Measurements from ENCODE around the gene TWF1. TPM values are rescaled to one million over a fixed set of nuclear protein-coding genes. Genes with fewer than 3 reads are reported as not detected.

The TWF1 gene
- total and polyA plus RNA-seq, 2 of the 8 experiments (the other 6 are each of a cell fraction or from before 2014, with no cell fraction given): 7.6 to 27.9 TPM

DNA sequence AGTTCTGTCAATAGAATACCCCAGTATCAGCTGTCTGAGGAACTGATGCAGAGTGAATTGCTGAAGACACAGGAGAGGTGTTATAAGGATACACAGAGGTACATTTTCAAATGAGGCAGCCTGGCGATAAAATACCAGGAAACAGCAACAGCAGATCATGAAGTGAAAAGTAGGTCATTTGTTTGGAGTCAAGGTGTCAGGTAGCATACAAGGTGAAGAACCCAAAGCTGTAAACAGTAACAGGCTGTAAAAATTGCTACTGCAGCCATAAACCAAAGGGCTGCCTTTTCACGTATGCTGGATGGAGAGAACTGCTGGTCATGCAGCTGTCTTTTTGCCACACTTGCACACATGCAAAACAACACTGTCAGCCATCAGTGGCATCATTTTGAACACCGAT lies 9.3 kb upstream of the TWF1 start:
- no peak overlapping the region for H2AK5ac ChIP-seq (ENCODE audit: low read depth, low read length)
- no peak overlapping the region for H4K8ac ChIP-seq (ENCODE audit: extremely low read depth, insufficient read depth, low read length)
- peaks cover 3% of the 10 kb centered on the region; the same call in 1 of the 2 replicates for H3K23me2 ChIP-seq (ENCODE audit: low read depth, low read length)
- no peak for FAIRE-seq
- H3K56ac ChIP-seq (replicated peaks; ENCODE audit: insufficient read length, low read depth, low read length): no peak overlapping the region
- no peaks in the 10 kb centered on the region for H3K79me2 ChIP-seq (ENCODE audit: control insufficient read depth in 1 of 2, insufficient read depth in 2 of 2, low read length in 2 of 2)
- H3K9ac ChIP-seq (replicated peaks in 1 of 4; ENCODE audit: extremely low read depth in 1 of 4, low read depth in 3 of 4, low read length in 3 of 4): no peak overlapping the region
- no peak overlapping the region for H4K91ac ChIP-seq (replicated peaks; ENCODE audit: insufficient read length, low read length)
- H2BK12ac ChIP-seq (ENCODE audit: low read depth, low read length): no peak overlapping the region
- no peak overlapping the region for H3K18ac ChIP-seq (ENCODE audit: extremely low read depth, low read length)
- no peak overlapping the region for H3K14ac ChIP-seq (ENCODE audit: insufficient read length)
- CTCF ChIA-PET (ENCODE audit: partially characterized antibody): interaction anchor here (1.0 to 2.3 kb wide), 8 partner anchors 10 to 67 kb away, joined by 3 to 10 read pairs (median 3); partner anchors contain the start of gene TWF1
- no peaks in the 10 kb centered on the region for H3K36me3 ChIP-seq (ENCODE audit: control insufficient read depth in 2 of 4, insufficient read depth in 4 of 4, low read length in 3 of 4)
- no peak overlapping the region for H3K4ac ChIP-seq (replicated peaks; ENCODE audit: insufficient read length, low read depth, low read length)
- no peaks in the 10 kb centered on the region for H4K20me1 ChIP-seq (replicated peaks in 1 of 2; ENCODE audit: control insufficient read depth in 1 of 2, insufficient read depth in 2 of 2, low read length in 2 of 2)
- WGBS, 2 experiments (ENCODE audit: extremely low coverage in 1 of 2, insufficient coverage in 1 of 2, insufficient read length in 1 of 2, insufficient replicate concordance in 2 of 2, low coverage in 1 of 2, low lambda C conversion rate in 2 of 2, missing lambda C conversion rate in 1 of 2): 89% methylated on average over 3 of the region's 3 CpGs; no CpG with 5 or more reads in 1 of the 2 experiments
- no peaks in the 10 kb centered on the region for H3K27me3 ChIP-seq (replicated peaks in 1 of 4; ENCODE audit: control insufficient read depth in 3 of 4, extremely low read depth in 1 of 4, insufficient read depth in 3 of 4, low read length in 3 of 4)
- POLR2A ChIA-PET (ENCODE audit: partially characterized antibody): interaction anchor here (0.7 to 4.5 kb wide), 2 partner anchors 9 to 199 kb away, joined by 3 to 24 read pairs; partner anchors contain the start of gene TWF1
- 0 out of 4 replicates have a peak overlapping the region, but pooled peaks of 1 of the 2 experiments have one; percentile 9 for H3K4me2 ChIP-seq (ENCODE audit: insufficient read depth in 1 of 2, low read depth in 2 of 2, low read length in 2 of 2)
- no peak overlapping the region for H2BK5ac ChIP-seq (ENCODE audit: low read depth, low read length)
- no peak overlapping the region for H4K5ac ChIP-seq (ENCODE audit: insufficient read length, low read depth, low read length)
- no peak overlapping the region for H3K27ac ChIP-seq (ENCODE audit: low read depth, low read length)
- H3K9me3 ChIP-seq (ENCODE audit: insufficient read depth in 2 of 2, low read depth in 1 of 2, low read length in 1 of 2): no peaks in the 10 kb centered on the region
- no peaks in the 10 kb centered on the region for H3K79me1 ChIP-seq (ENCODE audit: low read depth, low read length)
- no peak overlapping the region for H3K4me3 ChIP-seq (ENCODE audit: extremely low read depth in 1 of 4, insufficient read depth in 2 of 4, low read depth in 3 of 4, low read length in 4 of 4)
- TF ChIP-seq, protein P1, sequence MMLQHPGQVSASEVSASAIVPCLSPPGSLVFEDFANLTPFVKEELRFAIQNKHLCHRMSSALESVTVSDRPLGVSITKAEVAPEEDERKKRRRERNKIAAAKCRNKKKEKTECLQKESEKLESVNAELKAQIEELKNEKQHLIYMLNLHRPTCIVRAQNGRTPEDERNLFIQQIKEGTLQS (IDR thresholded peaks at IDR 0.05; ENCODE audit: insufficient read depth, low read depth, low read length): no peak
- TF ChIP-seq PHF8 (conservative IDR thresholded peaks at IDR 0.05; ENCODE audit: low read depth, low read length) (no peak), HDAC2 (IDR thresholded peaks at IDR 0.05; ENCODE audit: borderline replicate concordance in 1 of 2, low read depth in 2 of 2, low read length in 2 of 2) (no peak), CHD1 (IDR thresholded peaks at IDR 0.05; ENCODE audit: low read depth, low read length) (no peak), GABPA (IDR thresholded peaks at IDR 0.05; ENCODE audit: borderline replicate concordance, insufficient read depth, low read length) (no peak), SP2 (IDR thresholded peaks at IDR 0.05; ENCODE audit: low read length) (no peak)
- H2AFZ ChIP-seq (ENCODE audit: low read length): peak overlapping the region; percentile 92
- DNase-seq (ENCODE audit: low read depth in 1 of 2, low spot score in 2 of 2): no peak
- H2BK15ac ChIP-seq (ENCODE audit: low read length): no peak overlapping the region
- H3K23ac ChIP-seq (ENCODE audit: insufficient read length): no peak overlapping the region
- H3K4me1 ChIP-seq (replicated peaks in 1 of 4; ENCODE audit: control insufficient read depth in 3 of 4, insufficient read depth in 4 of 4, low read length in 3 of 4): peaks cover 0 to 5% (median 1%) of the 10 kb centered on the region in 4 experiments; a peak in 1 of 7 replicates
- no peak overlapping the region for H2BK120ac ChIP-seq (replicated peaks; ENCODE audit: low read depth, low read length)
- no peak overlapping the region for H2BK20ac ChIP-seq (ENCODE audit: low read length)

Data from H1 (cell line).